Muscle of back (tissue), 11 donors: ENCODE measurements around the gene CATSPER3. TPM values are rescaled to one million over a fixed set of nuclear protein-coding genes. Genes with fewer than 3 reads are reported as not detected.
A peak's percentile ranks its signal among the peaks of the same experiment; 100 is the strongest.

Source experiments
- DNase-seq, 3 donors: peaks; one replicate each; pipeline versions ENCODE4 v3.0.0 to v3.0.0-alpha.2; 2013
- polyA plus RNA-seq, 10 donors: library from polyadenylated mRNA; unstranded; fragments of 120-200 nt; gene quantifications; one replicate each; pipeline ENCODE4 v1.2.1, GENCODE V29; 2013; ENCODE audit not compliant: insufficient read length in 10 of 10

CATSPER3 gene
- polyA plus RNA-seq, 10 donors = 0.24 to 1.2 (median 0.51) TPM

GRCh38 chr5:135010502-135011354 is 43.0 kb downstream of the CATSPER3 start:
- no peak for DNase-seq

- DNase-seq = no peak
Observed at GRCh38 chr5:135011355-135012032, 43.8 kb downstream of the CATSPER3 start.

GRCh38 chr5:135012033-135012588 is 44.4 kb downstream of the CATSPER3 start:
- no peak for DNase-seq

- peak in 1 of 3 donors; percentile 54 for DNase-seq
Observed at GRCh38 chr5:135012951-135013391, 45.3 kb downstream of the CATSPER3 start.

- no peak for DNase-seq
Observed at GRCh38 chr5:135013445-135013844, 45.7 kb downstream of the CATSPER3 start.

GRCh38 chr5:135013947-135014570 is 46.4 kb downstream of the CATSPER3 start:
- DNase-seq = peak in 1 of 3 donors; percentile 44

GRCh38 chr5:135015942-135016341 is 48.2 kb downstream of the CATSPER3 start:
- no peak for DNase-seq

- DNase-seq = peak in 1 of 3 donors; percentile 50
Observed at GRCh38 chr5:135016861-135017290, 49.2 kb downstream of the CATSPER3 start.

- DNase-seq = no peak
Observed at GRCh38 chr5:135018457-135018856, 50.8 kb downstream of the CATSPER3 start.

GRCh38 chr5:135019314-135019713 is 51.6 kb downstream of the CATSPER3 start:
- no peak for DNase-seq

- peak in 1 of 3 donors; percentile 22 for DNase-seq
Observed at GRCh38 chr5:135020111-135020895, 52.6 kb downstream of the CATSPER3 start.

- DNase-seq = no peak
Observed at GRCh38 chr5:135024956-135025729, 57.4 kb downstream of the CATSPER3 start.

- DNase-seq = peak in 1 of 3 donors; percentile 60
Observed at GRCh38 chr5:135025730-135026644, 58.3 kb downstream of the CATSPER3 start.

- DNase-seq = peak in 1 of 3 donors; percentile 62
Observed at GRCh38 chr5:135026645-135027265, 59.0 kb downstream of the CATSPER3 start.

GRCh38 chr5:135027266-135027696 is 59.6 kb downstream of the CATSPER3 start:
- no peak for DNase-seq

GRCh38 chr5:135027697-135028615 is 60.2 kb downstream of the CATSPER3 start:
- DNase-seq = peak in 1 of 3 donors; percentile 55

- DNase-seq = peak in 1 of 3 donors; percentile 83
Observed at GRCh38 chr5:135028791-135029476, 61.2 kb downstream of the CATSPER3 start.
